Breast epithelium (tissue), 4 donors: ENCODE results near the gene AOAH. TPM values are rescaled to one million over a fixed set of nuclear protein-coding genes. Genes with fewer than 3 reads are reported as not detected.

Source experiments
- DNase-seq, 2 donors: peaks; one replicate each; pipeline ENCODE4 v3.0.0-alpha.2; 2019; ENCODE audit warnings: low spot score in 2 of 2
- H3K27ac ChIP-seq, 2 donors: fragments of 200-600 bp; sonication (generic) in 1 of 2; one replicate each; pipeline ENCODE4 v1.5.1; 2016 to 2019; ENCODE audit warnings: mild to moderate bottlenecking in 1 of 2
- H3K27me3 ChIP-seq, 2 donors: fragments of 200-600 bp; sonication (generic) in 1 of 2; one replicate each; pipeline versions ENCODE4 v1.5.1 to v1.6.0; 2017 to 2019; ENCODE audit warnings: control low read depth in 1 of 2, mild to moderate bottlenecking in 1 of 2
- H3K36me3 ChIP-seq: fragments of 200-600 bp; one replicate; pipeline ENCODE4 v1.5.1; 2019
- H3K4me1 ChIP-seq, 2 donors: fragments of 200-600 bp; sonication (generic); one replicate each; pipeline ENCODE4 v1.5.1; 2016 to 2019; ENCODE audit warnings: control low read depth in 1 of 2
- H3K4me3 ChIP-seq, 3 donors: fragments of 200-600 bp; sonication (generic); 1 replicate in 2 of 3; 2 replicates in 1 of 3; pipeline ENCODE4 v1.5.1; 2016 to 2019; ENCODE audit warnings: mild to moderate bottlenecking in 3 of 3, moderate library complexity in 2 of 3
- H3K9me3 ChIP-seq, 2 donors: fragments of 200-600 bp; sonication (generic) in 1 of 2; one replicate each; pipeline ENCODE4 v1.5.1; 2016 to 2019; ENCODE audit warnings: control low read depth in 1 of 2
- CTCF ChIP-seq, 3 donors: fragments of 450-650 bp; IDR thresholded peaks; one replicate each; pipeline ENCODE4 v1.5.1; 2016 to 2017; ENCODE audit warnings: antibody characterized with exemption in 3 of 3, mild to moderate bottlenecking in 3 of 3, moderate library complexity in 3 of 3
- POLR2A ChIP-seq: fragments of 450-650 bp; IDR thresholded peaks from one replicate; pipeline ENCODE4 v1.6.1; 2016; ENCODE audit warnings: antibody characterized with exemption, mild to moderate bottlenecking, moderate library complexity
- POLR2AphosphoS5 ChIP-seq, 3 donors: sonication (generic); formaldehyde crosslinking; IDR thresholded peaks; one replicate each; pipeline ENCODE4 v1.6.1; 2017; ENCODE audit warnings: antibody characterized with exemption in 3 of 3
- intact Hi-C: fragments of 100-400 bp; cut with DNase I; formaldehyde crosslinking; loops from one replicate; pipeline ENCODE4 v1.15.1; 2023; ENCODE audit warnings: low total_unique reads
- total RNA-seq, 3 donors: library from RNA; depleted of rRNA; stranded (reverse); fragments of >200 nt; gene quantifications; one replicate each; pipeline ENCODE4 v1.1.0, GENCODE V29; 2016

Gene AOAH
- total RNA-seq, 3 donors from 2014 or later = 4.6 to 13.3 (median 10.8) TPM

DNA sequence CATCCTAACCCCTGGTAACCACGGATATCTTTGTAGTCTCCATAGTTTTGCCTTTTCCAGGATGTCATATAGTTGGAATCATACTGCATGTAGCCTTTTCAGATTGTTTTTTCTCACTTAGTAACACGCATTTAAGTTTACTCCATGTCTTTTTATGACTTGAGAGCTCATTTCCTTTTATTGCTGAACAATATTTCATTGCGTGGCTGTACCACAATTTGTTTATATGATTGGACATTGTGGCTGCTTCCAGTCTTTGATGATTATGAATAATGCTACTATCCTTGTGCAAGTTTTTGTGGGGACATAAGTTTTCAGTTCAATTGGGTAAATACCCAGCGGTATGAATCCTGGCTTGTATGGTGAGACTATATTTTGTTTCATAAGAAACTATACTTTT, 60.8 kb downstream of the AOAH start:
- DNase-seq = no peak
- intact Hi-C loops = loop anchor here (10.0 kb wide), 1 partner anchor 1359 kb away; no protein-coding TSS in a partner anchor
- TF ChIP-seq POLR2A = no peak
- no peak for TF ChIP-seq POLR2AphosphoS5 (IDR thresholded peaks at IDR 0.05)
- no peak for TF ChIP-seq CTCF (IDR thresholded peaks at IDR 0.05)
- H3K9me3 ChIP-seq = no peaks in the 10 kb centered on the region
- no peak overlapping the region for H3K27ac ChIP-seq
- H3K27me3 ChIP-seq = no peaks in the 10 kb centered on the region
- no peaks in the 10 kb centered on the region for H3K36me3 ChIP-seq
- H3K4me1 ChIP-seq = no peaks in the 10 kb centered on the region
- no peak overlapping the region for H3K4me3 ChIP-seq

DNA sequence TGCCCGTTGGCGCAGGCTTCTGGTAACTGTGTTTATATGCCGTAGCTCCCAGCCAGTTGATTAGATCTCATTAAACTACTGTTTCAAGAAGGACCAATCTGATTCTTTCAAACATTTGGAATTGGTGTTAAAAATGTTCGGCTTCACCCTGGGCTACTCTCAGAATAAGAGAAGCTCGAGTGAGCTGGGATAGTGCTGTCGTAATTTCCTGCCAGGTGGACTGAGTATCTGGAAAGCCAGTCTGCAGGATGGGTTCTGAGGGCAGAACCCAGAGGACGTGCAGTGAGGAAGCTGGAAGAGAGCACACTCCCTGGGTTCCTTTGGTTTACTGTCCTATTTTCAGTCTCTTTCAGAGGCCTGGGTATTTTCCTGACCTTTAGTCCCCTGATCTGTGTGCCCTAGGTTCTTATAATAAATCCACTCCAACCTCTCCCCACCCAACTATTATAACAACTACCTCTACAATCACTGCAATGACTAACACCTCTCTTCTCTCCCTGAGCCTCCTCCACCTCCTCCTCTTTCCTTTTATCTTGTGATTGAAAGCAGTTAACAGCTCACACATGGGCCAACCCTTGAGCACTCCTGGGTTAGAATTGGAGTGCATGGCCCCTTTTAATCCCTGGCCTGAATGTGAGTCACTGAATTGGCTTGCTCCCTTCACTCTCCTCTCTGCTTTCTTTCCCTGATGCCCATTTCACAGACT, 63.0 kb downstream of the AOAH start:
- H3K27me3 ChIP-seq = no peaks in the 10 kb centered on the region
- intact Hi-C loops = loop anchor here (10.0 kb wide), 1 partner anchor 1356 kb away; no protein-coding TSS in a partner anchor
- TF ChIP-seq POLR2A (no peak), CTCF (IDR thresholded peaks at IDR 0.05) (no peak), POLR2AphosphoS5 (IDR thresholded peaks at IDR 0.05) (no peak)
- H3K36me3 ChIP-seq = no peaks in the 10 kb centered on the region
- H3K9me3 ChIP-seq = no peaks in the 10 kb centered on the region
- no peak overlapping the region for H3K4me3 ChIP-seq
- H3K27ac ChIP-seq = no peak overlapping the region
- no peak for DNase-seq
- no peaks in the 10 kb centered on the region for H3K4me1 ChIP-seq

DNA sequence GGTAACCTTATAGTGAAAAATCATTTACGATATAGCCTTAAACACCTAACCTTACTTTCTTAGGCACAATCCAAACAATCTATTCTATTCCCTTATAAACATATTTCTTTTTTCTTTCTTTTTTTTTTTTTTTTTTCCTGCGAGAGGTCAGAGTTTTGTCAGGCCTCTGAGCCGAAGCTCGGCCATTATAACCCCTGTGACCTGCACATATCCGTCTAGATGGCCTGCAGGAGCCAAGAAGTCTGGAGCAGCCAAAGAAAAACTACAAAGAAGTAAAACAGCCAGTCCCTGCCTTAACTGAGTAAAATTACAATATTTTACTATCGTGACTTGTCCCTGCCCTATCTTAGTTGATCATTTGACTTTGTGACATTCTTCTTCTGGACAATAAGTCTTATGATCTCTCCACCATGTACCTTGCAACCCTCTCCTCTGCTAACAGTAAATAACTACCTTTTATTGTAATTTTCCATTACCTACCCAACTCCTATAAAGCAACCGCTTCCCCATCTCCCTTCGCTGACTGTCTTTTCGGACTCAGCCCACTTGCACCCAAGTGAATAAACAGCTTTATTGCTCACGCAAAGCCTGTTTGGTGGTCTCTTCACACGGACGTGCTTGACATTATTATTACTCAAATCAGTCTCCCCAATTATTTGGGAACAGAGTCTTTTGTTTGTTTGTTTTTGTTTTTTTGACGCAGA, 64.5 kb downstream of the AOAH start:
- Histone ChIP-seq H3K27me3 (no peaks in the 10 kb centered on the region), H3K36me3 (no peaks in the 10 kb centered on the region), H3K27ac (peak overlapping the region; percentile 56 to 61), H3K4me1 (no peaks in the 10 kb centered on the region), H3K4me3 (no peak overlapping the region), H3K9me3 (no peaks in the 10 kb centered on the region)
- DNase-seq = no peak
- intact Hi-C loops = loop anchor here (10.0 kb wide), 1 partner anchor 1355 kb away; no protein-coding TSS in a partner anchor
- TF ChIP-seq CTCF (IDR thresholded peaks at IDR 0.05) (no peak), POLR2AphosphoS5 (IDR thresholded peaks at IDR 0.05) (no peak), POLR2A (no peak)

GRCh38 chr7:36659172-36659516, 65.2 kb downstream of the AOAH start:
- intact Hi-C loops = no loop called here
- Histone ChIP-seq H3K27ac (peak overlapping the region; percentile 61 to 68), H3K9me3 (no peaks in the 10 kb centered on the region), H3K4me3 (no peak overlapping the region), H3K4me1 (no peaks in the 10 kb centered on the region), H3K36me3 (no peaks in the 10 kb centered on the region), H3K27me3 (no peaks in the 10 kb centered on the region)
- peak in 1 of 2 donors; percentile 48 for DNase-seq
- TF ChIP-seq POLR2AphosphoS5 (IDR thresholded peaks at IDR 0.05) (no peak), CTCF (IDR thresholded peaks at IDR 0.05) (no peak), POLR2A (no peak)
